ENCODE data around the gene SEC24D.

Gene SEC24D

GRCh38 chr4:118810991-118811764 lies 24.7 kb downstream of the SEC24D start:
- H3K4me1 ChIP-seq (ENCODE audit: insufficient read depth, low read length, severe bottlenecking), result no peaks in the 10 kb centered on the region
- H3K9me2 ChIP-seq (ENCODE audit: low read depth, low read length), result no peaks in the 10 kb centered on the region
- no peaks in the 10 kb centered on the region for H3K27me3 ChIP-seq (ENCODE audit: insufficient read depth, low read length)
- H3K79me2 ChIP-seq (ENCODE audit: insufficient read depth, low read length), result no peaks in the 10 kb centered on the region
- H3K27ac ChIP-seq (ENCODE audit: low read depth, low read length, poor library complexity, severe bottlenecking), result no peak overlapping the region
- H3K9me3 ChIP-seq (ENCODE audit: low read length), result no peaks in the 10 kb centered on the region
- H4K20me1 ChIP-seq (ENCODE audit: insufficient read depth, low read length), result no peaks in the 10 kb centered on the region
- H3K4me2 ChIP-seq (ENCODE audit: low read length), result no peak overlapping the region
- peaks cover 33% of the 10 kb centered on the region for H3K36me3 ChIP-seq (ENCODE audit: insufficient read depth, low read length)
- no peaks in the 10 kb centered on the region for H3F3A ChIP-seq (ENCODE audit: insufficient read depth, low read length)
- no peak overlapping the region for H2AFZ ChIP-seq (ENCODE audit: low read length)
- no peak overlapping the region for H3K9ac ChIP-seq (ENCODE audit: low read length)
- H3K4me3 ChIP-seq (ENCODE audit: low read depth, low read length, poor library complexity, severe bottlenecking), result no peak overlapping the region
- TF ChIP-seq EZH2 (IDR thresholded peaks at IDR 0.05; ENCODE audit: borderline replicate concordance, low read length) (no peak), CTCF (IDR thresholded peaks at IDR 0.05; ENCODE audit: low read length) (no peak)

- H2AFZ ChIP-seq (ENCODE audit: low read length), result no peak overlapping the region
- no peaks in the 10 kb centered on the region for H3K27me3 ChIP-seq (ENCODE audit: insufficient read depth, low read length)
- TF ChIP-seq CTCF (IDR thresholded peaks at IDR 0.05; ENCODE audit: low read length), result no peak
- H3K9me3 ChIP-seq (ENCODE audit: low read length), result no peaks in the 10 kb centered on the region
- peaks cover 15% of the 10 kb centered on the region for H3K36me3 ChIP-seq (ENCODE audit: insufficient read depth, low read length)
- no peaks in the 10 kb centered on the region for H3F3A ChIP-seq (ENCODE audit: insufficient read depth, low read length)
- no peak overlapping the region for H3K27ac ChIP-seq (ENCODE audit: low read depth, low read length, poor library complexity, severe bottlenecking)
- H4K20me1 ChIP-seq (ENCODE audit: insufficient read depth, low read length), result no peaks in the 10 kb centered on the region
- H3K9ac ChIP-seq (ENCODE audit: low read length), result no peak overlapping the region
- no peaks in the 10 kb centered on the region for H3K79me2 ChIP-seq (ENCODE audit: insufficient read depth, low read length)
- H3K4me3 ChIP-seq (ENCODE audit: low read depth, low read length, poor library complexity, severe bottlenecking), result no peak overlapping the region
- no peaks in the 10 kb centered on the region for H3K9me2 ChIP-seq (ENCODE audit: low read depth, low read length)
- H3K4me2 ChIP-seq (ENCODE audit: low read length), result no peak overlapping the region
- no peaks in the 10 kb centered on the region for H3K4me1 ChIP-seq (ENCODE audit: insufficient read depth, low read length, severe bottlenecking)
Observed at GRCh38 chr4:118807659-118808058, 28.3 kb downstream of the SEC24D start.

- TF ChIP-seq CTCF (IDR thresholded peaks at IDR 0.05; ENCODE audit: low read length) (no peak), EZH2 (IDR thresholded peaks at IDR 0.05; ENCODE audit: borderline replicate concordance, low read length) (no peak)
- H3K9me3 ChIP-seq (ENCODE audit: low read length), result no peaks in the 10 kb centered on the region
- no peaks in the 10 kb centered on the region for H3K4me1 ChIP-seq (ENCODE audit: insufficient read depth, low read length, severe bottlenecking)
- peaks cover 15% of the 10 kb centered on the region for H3K36me3 ChIP-seq (ENCODE audit: insufficient read depth, low read length)
- H4K20me1 ChIP-seq (ENCODE audit: insufficient read depth, low read length), result no peaks in the 10 kb centered on the region
- no peak overlapping the region for H2AFZ ChIP-seq (ENCODE audit: low read length)
- H3K27me3 ChIP-seq (ENCODE audit: insufficient read depth, low read length), result no peaks in the 10 kb centered on the region
- no peaks in the 10 kb centered on the region for H3K79me2 ChIP-seq (ENCODE audit: insufficient read depth, low read length)
- no peak overlapping the region for H3K9ac ChIP-seq (ENCODE audit: low read length)
- no peak overlapping the region for H3K4me2 ChIP-seq (ENCODE audit: low read length)
- no peaks in the 10 kb centered on the region for H3F3A ChIP-seq (ENCODE audit: insufficient read depth, low read length)
- H3K9me2 ChIP-seq (ENCODE audit: low read depth, low read length), result no peaks in the 10 kb centered on the region
- H3K4me3 ChIP-seq (ENCODE audit: low read depth, low read length, poor library complexity, severe bottlenecking), result no peak overlapping the region
- no peak overlapping the region for H3K27ac ChIP-seq (ENCODE audit: low read depth, low read length, poor library complexity, severe bottlenecking)
Observed at GRCh38 chr4:118803253-118803652, 32.7 kb downstream of the SEC24D start.
